Measurements from ENCODE around the gene MAP3K6.

Gene MAP3K6

GRCh38 chr1:27331426-27331825 is 35.3 kb downstream of the MAP3K6 start:
- DNase-seq, result no peak

- DNase-seq, result no peak
Observed at GRCh38 chr1:27330786-27331185, 36.0 kb downstream of the MAP3K6 start.

GRCh38 chr1:27327964-27328363 is 38.8 kb downstream of the MAP3K6 start:
- DNase-seq, result no peak

GRCh38 chr1:27325286-27325685 is 41.5 kb downstream of the MAP3K6 start:
- DNase-seq, result no peak

- DNase-seq, result no peak
Observed at GRCh38 chr1:27322569-27323240, 44.1 kb downstream of the MAP3K6 start.

GRCh38 chr1:27321813-27322568 is 44.8 kb downstream of the MAP3K6 start, which contains the start of gene TMEM222:
TSS of gene TMEM222 (plus strand) at chr1:27322163. CDS start at chr1:27322198, 35 bp downstream.
- peak; percentile 75 for DNase-seq

- peak; percentile 92 for DNase-seq
Observed at GRCh38 chr1:27318596-27318995, 48.2 kb downstream of the MAP3K6 start.

- no peak for DNase-seq
Observed at GRCh38 chr1:27318136-27318535, 48.6 kb downstream of the MAP3K6 start.

GRCh38 chr1:27316860-27317259 is 49.9 kb downstream of the MAP3K6 start:
- no peak for DNase-seq

- DNase-seq, result no peak
Observed at GRCh38 chr1:27314737-27315136, 52.0 kb downstream of the MAP3K6 start.

GRCh38 chr1:27314169-27314568 is 52.6 kb downstream of the MAP3K6 start:
- DNase-seq, result no peak

- DNase-seq, result peak; percentile 86
Observed at GRCh38 chr1:27307874-27308598, 58.7 kb downstream of the MAP3K6 start.

GRCh38 chr1:27306892-27307761 is 59.6 kb downstream of the MAP3K6 start:
- DNase-seq, result peak; percentile 60

- no peak for DNase-seq
Observed at GRCh38 chr1:27306071-27306470, 60.7 kb downstream of the MAP3K6 start.
